HL-60 (cell line): ENCODE results near the gene PCDHA3.

Experiments
- POLR2AphosphoS5 ChIP-seq: IDR thresholded peaks from 2 replicates; pipeline ENCODE4 v1.6.1; 2012; ENCODE audit warnings: low read depth
- SPI1 ChIP-seq: IDR thresholded peaks from 2 replicates; pipeline ENCODE4 v1.6.1; 2012; ENCODE audit warnings: low read depth, mild to moderate bottlenecking, borderline replicate concordance
- TF ChIP-seq, protein P1 (sequence below): IDR thresholded peaks from one replicate; pipeline ENCODE4 v1.5.1; 2011; ENCODE audit warnings: low read length, control low read depth, inconsistent platforms; ENCODE audit not compliant: insufficient read depth

DNA sequence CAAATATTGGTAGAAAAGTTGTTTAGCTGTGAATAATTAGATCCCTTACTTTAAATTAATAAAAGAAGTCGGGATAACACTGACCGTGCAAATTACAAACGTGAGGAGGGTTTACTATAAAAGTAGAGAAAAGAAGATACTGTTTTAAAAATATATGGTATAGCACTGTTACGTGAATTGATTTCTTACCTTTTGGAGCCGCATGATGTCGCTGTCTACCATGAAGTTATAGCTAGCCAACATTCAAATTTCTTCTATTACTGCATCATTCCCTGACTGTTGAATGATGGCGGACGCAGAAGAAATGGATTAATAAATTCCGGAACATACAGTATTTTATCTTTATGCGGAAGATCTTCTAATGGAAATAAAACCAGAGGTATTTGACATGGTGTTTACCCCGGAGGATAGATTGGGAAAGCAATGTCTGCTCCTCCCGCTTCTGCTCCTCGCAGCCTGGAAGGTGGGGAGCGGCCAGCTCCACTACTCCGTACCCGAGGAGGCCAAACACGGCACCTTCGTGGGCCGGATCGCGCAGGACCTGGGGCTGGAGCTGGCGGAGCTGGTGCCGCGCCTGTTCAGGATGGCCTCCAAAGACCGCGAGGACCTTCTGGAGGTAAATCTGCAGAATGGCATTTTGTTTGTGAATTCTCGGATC is 27.0 kb downstream of the PCDHA3 start, which contains the start of gene PCDHA6:
- TF ChIP-seq, protein P1, sequence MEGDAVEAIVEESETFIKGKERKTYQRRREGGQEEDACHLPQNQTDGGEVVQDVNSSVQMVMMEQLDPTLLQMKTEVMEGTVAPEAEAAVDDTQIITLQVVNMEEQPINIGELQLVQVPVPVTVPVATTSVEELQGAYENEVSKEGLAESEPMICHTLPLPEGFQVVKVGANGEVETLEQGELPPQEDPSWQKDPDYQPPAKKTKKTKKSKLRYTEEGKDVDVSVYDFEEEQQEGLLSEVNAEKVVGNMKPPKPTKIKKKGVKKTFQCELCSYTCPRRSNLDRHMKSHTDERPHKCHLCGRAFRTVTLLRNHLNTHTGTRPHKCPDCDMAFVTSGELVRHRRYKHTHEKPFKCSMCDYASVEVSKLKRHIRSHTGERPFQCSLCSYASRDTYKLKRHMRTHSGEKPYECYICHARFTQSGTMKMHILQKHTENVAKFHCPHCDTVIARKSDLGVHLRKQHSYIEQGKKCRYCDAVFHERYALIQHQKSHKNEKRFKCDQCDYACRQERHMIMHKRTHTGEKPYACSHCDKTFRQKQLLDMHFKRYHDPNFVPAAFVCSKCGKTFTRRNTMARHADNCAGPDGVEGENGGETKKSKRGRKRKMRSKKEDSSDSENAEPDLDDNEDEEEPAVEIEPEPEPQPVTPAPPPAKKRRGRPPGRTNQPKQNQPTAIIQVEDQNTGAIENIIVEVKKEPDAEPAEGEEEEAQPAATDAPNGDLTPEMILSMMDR, result no peak
- no peak for TF ChIP-seq POLR2AphosphoS5
- no peak for TF ChIP-seq SPI1
